Stromal cell of bone marrow (primary cell): ENCODE measurements around the gene MARCHF10.

Source experiments
- DNase-seq: peaks from one replicate; pipeline ENCODE4 v3.0.0-alpha.2; 2012; ENCODE audit warnings: low read depth

The MARCHF10 gene

DNA sequence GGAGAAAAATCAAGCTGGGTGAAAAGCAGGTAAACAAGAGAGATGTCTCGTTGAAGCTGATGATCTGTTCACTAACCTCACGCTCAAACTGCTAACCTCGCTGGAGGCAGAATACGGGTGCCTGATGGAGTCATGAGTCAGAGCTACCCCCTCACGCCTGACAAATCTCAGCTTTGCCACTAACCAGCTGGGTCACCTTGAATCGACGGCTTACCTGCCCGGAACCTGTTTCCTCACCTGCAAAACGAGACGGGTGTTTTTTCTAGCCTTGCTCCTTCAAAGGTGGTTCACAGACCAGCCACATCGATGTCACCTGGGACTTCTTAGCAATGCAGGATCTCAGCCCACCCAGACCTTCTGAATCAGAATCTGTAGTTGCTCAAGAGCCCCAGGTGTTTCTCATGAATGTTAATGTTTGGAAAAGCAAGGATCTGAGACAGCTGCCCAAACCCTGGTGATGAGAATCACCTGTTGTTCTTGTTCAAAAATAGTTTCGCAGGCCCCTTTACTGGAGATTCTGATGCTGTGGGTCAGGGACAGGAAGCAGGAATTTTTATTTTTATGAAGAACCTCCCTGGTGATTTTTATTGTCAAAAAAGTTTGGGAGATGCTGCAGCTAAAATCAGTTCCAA is 56.9 kb downstream of the MARCHF10 start:
- DNase-seq, result no peak

DNA sequence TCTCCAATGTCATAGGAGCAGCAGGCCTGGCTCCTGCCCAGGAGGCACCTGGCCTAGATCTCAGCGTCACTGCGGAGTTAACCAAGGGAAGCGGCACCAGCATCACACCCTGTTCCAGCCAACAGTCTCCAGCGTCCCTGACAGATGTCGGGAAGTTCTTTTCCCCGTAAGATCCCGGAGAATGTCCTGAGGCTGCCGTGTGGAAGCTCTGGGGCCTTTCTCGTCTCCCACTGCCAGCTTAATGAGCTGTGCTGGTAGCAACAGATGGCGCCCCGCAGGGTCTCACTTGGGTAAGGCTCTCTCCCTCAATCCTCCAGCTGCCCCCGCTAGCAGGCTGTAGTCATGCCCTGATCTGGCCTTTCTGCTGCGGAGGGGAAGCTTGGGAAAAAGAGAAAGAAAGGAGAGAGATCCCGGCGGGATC is 57.5 kb downstream of the MARCHF10 start:
- no peak for DNase-seq

DNA sequence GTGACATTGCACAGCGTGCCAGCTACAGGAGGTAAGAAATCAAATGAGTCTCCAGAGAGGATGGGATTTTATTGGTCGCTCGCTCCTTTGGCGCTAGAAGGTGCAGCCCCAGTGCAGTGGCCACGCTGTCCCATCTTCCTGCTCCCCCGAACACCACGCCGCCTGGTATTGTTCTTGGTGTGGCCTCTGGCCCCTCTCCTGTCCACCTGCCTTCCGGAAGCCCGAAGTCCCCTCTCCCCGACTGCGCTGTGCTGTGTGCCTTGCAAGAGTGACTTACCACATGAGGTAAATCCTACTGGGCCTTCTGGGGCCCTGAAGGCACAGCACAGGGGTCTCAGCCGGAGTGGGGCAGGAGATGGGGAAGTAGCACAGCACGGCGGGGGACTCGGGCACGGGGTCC is 58.2 kb downstream of the MARCHF10 start:
- DNase-seq, result no peak

DNA sequence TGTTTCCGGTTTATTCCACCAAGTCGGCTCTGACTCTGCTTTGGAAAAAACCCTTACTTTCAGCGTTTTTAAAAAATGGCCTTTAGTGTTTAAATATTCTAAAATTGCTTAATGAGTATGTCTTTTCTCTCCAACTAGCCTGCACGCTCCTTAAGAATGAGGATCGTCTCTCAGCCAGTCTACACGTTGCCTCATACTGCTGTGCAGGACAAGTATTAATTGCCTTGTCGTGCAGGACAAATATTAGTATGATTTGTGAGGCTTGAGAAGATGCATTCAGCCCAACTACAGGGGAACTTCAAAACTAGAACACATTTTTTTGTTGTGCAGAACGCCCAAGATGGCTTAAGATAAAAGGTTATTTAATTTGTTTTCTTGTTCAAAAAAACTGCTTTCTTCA is 61.2 kb downstream of the MARCHF10 start:
- no peak for DNase-seq

DNA sequence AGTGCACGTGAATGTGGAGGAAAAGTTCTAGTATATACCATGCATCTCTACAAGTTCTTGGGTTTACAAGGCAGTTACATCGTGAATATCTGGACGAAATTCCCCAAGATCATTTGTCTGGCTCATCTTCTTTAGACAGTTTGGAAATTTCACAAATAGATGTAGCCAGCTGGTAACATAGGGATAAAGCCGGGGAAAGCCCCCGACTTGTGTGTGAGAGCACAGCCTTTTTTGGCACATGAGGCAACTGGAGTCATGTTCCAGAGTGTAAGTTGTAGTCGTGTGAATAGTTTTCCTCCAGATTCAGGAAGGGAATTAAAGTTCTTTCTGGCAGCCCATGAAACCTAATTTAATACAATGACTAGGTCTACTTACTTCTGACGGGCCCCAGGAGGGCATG is 62.3 kb downstream of the MARCHF10 start:
- no peak for DNase-seq

DNA sequence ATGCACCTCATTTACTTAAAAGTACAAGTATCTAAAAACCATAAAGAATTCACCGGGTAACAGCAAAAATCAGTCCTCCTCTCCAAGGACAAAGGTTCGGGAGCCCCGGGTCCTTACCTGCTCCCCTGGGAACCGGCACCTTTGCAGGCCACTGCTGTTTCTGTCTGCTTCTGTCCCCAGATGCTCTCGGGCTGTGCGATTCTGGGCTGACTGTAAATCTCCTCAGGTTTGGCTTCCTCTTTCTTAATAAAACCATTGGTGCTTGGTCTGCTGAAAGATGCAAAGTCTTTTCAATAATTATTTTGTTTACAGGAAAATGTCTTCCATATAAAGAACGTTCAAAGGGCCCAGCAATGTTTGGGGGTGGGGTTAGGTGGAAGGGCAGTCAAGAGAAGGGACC is 63.9 kb downstream of the MARCHF10 start:
- no peak for DNase-seq

DNA sequence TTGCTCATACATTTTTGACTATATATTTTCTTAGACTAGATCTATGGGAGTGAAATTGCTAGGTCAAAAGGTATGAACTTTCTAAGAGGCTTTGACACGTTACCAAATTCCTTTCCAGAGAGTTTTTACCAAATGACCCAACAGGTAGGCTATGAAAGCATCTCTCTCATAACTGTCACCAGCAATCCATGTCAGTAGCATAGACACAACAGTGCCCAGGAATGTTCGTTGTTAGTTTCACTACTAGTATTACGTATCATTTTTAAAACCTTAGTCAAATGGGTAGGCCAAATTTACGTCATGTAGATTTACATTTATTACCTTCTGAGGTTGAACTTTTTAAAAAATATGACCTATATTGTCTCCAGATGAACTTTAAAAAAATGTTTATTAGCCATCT is 66.8 kb downstream of the MARCHF10 start:
- DNase-seq, result no peak

DNA sequence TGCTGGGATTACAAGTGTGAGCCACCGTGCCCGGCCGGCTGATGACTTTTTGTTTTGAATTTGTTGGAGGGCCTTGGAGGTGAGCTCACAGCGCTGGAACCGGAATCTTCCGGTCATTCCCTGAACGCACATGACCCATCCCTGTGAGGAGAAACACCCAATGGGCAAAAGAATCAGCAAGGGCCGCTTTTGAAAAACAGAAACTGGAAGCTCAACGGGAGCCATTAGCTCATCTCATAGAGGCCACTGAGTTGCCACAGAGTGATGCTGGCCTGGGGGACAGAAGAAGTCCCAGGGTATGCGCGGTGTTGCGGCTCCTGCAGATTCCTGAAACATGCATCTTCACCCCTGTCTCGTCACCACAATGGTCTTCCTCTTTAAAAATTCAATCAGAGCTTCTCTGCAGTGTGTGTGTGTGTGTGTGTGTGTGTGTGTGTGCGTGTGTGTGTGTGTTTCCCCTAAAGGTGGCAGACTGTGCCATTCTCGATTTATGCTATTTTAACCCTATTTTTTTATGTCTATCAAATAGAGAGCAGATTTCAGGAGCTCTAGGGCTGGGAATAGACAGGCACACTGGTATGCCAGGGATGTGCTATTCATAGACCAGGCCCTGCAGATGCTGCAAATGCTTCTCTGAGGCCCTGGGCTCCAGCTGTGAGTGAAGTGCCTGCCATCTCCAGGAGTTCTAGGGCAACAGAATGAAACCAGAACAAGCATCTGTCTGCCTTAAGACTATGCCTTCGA is 68.3 kb downstream of the MARCHF10 start:
- DNase-seq, result no peak

DNA sequence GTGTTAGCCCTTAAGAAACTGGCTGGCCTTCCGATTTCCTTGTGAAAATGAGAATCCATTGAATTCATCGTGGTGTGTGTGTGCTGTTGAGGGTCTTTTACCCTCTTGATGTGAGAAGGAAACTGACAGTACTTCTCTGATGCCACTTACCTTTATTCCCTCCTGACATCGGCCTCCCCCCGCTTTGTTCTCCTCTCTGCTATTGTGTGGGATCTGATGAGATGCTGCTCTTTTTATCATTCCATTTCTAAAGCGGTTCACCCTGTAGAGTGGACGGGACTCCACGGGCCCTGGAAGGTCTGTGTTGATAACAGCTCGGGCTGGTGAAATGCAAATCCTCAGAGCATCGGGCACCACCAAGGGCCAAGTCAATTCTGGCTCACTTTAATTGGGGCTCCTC is 69.8 kb downstream of the MARCHF10 start:
- no peak for DNase-seq

DNA sequence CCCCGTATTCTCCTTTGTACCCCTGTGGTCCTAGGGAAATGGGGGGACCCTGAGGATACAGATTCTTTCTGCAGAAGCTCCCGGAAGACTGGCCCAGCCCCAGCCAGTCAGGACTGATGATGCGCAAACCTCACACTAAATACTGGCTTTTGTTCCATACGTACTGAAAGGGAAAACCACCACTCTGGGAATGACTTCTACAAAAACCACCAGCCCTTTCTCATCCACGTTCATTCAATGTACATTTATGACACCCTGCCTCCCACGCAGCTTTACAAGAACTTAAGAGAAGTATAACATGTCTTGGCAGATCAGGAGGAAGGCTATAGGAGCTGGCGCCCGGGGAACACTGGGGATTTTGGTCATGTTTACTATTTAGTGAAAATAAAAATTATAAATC is 70.6 kb downstream of the MARCHF10 start:
- no peak for DNase-seq

DNA sequence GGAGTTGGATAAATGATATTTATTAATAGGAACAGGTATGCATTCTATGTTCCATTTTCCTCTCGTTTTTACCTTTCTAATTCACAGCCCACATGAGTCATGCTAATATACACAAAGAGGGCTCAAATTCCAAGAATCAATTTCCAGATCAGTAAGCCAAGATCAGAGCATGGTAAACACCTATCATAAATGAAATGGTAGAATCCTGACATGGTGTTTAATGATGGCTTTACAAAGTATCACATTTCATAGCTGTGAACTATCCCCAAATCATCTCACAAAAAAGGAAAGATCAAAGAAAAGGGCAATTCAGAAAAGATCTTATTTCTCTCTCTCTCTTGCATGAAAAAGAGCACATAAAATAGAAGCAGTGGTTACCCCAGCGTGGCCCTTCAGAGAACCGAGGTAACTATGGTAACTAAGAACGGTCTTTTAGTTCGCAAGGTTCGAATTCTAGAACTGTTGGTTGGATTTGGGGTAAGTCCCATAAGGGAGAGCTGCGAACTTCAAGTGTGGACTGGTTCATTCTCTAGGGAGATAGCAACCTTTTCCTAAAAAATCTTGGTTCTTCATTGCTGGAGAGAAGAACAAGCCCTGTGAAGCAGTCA is 73.0 kb downstream of the MARCHF10 start:
- no peak for DNase-seq

DNA sequence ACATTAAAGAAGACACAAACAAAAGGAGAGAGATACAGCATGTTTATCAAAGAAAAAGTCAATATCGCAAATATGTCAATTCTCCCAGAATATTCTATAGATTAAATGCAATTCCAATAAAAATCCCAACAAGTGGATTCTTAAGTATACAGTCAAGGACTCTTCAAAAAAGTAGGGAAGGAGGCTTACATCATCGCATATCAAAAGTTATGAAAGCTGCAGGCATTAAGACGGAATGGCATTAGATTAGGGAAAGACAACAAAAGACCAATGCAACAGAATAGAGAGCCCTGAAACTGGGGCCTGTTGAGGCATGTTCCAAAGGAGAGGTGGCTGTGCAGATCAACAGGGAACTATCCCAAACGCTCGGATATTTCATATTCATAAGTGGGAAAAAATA is 76.0 kb downstream of the MARCHF10 start:
- DNase-seq, result no peak

DNA sequence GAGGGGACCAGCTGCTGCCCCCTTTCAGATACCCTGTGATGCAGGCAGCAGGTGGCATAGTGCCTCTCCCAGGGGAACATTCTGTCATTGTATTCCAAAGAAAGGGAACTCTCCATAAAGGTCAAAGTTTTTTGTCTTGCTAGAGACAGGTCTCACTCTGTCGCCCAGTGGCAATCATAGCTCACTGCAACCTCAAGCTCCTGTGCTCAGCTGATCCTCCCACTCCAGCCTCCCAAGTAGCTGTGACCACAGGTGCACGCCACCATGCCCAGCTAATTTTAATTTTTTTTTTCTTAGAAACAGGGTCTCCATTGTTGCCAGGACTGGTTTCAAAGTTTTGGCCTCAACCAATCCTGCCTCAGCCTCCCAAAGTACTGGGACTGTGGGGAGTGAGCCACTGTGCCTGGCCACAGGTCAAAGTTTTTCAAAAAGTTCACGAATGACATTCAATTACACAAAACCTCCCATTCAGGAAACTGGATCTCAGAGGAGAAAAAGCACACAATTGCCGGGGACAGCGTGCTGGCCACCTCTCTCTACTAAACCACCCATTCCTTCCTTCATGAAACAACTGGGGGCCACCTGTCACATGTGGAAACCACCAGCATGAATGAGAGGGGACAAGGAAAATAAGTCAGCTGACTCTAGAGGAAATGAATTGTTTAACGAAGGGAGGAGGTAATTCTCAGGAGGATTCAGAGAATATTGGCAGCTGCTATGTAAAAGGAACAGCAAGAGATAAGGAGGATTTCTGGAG is 80.0 kb downstream of the MARCHF10 start:
- DNase-seq, result no peak

DNA sequence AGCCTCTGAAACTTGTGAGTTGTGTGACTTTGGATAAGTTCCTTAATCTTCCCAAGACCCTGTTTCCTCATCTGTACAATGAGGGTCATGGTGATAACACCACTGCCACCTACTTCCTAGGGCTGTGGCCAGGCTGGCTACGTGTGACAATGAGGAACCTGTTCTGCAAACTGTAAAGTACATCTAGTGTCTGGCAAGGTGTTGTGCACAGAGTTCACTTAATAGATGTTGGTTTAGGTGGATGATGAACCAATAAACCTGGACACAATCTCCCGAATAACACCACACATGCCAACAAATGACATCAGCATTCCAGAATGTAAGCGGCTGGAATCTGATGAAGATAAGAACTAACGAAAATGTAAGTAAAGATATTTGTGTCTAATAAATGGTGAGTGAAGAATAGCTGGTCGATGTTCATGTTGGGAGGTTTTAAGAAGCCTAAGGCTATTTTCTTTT is 82.3 kb downstream of the MARCHF10 start:
- no peak for DNase-seq

DNA sequence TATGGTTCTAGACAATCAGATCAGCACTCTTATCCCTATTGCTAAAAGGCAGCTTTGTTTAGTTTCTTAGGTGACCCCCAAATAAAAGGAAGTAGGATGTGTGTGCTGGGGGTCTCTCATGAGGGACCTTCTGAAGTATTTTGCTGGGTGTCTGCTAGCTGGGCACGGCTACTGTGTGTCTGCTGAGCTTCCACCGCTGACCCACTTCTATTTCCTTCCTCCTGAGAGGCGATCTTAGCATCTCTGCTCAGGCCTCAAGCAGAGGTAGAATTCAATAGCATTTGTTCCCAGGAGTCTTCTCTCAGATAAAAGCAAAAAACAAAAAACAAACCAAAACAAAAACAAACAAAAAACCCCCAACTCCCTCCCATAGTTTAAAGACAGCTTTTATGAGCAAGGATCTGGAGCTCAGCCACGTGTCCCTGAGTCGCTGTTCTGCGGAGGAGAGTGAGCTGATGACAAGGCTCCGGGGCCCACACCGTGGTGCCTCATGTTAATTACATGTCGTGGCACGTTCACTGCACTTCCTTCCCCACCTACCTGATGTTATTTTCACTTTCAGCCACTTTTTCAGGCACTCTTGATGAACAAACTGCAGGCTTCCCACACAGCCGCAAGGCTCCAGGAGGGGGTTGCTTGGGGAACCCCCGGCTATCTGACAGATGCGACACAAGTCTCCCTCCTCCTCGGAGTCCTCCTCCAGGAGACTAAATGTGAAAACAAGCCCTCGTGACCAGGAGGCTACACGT is 83.5 kb downstream of the MARCHF10 start:
- DNase-seq, result no peak

DNA sequence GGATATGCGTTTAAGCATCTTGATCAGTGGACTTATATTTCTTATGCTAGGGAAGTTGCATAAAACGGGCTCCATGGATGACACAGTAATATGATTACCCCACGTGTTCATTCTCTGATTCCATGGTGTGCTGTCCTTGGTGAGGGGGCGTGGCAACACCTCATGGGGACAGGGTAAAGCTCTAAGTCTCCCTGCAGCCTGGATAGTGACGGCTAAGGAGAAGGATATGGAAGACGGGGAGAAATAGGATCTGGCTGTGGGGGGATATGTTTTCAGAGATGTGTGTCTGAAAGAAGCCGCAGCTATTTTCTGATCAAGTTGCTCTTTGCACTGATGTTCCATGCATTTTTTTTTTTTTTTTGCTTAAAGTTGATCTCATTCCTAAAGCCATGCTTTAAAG is 84.3 kb downstream of the MARCHF10 start:
- no peak for DNase-seq

DNA sequence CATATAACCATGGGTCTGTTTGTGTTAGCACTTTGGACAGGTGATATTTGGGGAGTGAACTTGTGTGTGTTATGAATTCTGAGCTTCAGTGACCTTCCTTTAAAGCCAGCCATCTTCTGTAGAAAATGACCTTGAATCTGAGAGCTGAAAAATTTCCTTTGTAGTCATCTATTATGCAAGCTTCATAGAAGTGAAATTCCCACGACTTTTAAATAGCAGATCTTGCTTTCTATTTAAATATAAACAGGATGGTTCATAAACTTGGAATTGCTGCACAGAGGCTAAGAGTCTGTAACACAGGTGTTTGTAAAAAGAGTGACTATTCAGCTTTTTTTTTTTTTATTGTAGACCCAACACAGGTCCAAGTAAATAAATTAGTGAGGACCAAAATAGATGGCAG is 85.5 kb downstream of the MARCHF10 start:
- no peak for DNase-seq

DNA sequence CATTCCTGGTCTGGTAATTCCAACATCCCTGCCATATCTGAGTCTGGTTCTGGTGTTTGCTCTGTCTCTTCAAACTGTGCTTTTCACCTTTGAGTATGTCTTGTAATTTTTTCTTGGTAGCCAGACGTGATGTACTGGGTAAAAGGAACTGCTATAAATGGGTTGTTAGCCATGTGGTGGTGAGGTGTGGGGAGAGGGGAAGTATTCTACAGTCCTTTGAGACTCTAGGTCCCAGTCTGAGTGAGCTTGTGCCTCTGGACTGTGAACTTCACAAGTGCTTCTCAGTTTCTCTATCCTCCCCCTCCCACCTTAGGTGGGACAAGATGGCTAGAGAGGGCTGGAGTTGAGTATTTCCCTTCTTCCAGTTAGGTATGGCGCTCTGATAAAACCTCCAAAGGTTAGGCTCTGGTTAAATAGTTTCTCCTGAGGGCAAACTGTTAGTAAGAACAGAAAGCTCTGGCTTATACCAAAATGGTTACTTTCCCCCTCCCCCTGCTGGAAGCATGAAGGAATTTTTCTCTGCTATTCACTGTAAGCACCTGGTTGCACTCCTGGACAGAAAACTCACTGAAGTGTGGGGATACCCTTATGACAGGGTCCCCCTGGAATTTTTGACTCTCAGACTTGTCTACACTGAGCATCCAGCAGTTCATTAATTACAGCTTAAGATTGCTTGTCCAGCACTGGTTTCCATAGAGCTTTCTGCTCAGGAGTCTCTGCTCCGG is 87.8 kb downstream of the MARCHF10 start:
- DNase-seq, result no peak

DNA sequence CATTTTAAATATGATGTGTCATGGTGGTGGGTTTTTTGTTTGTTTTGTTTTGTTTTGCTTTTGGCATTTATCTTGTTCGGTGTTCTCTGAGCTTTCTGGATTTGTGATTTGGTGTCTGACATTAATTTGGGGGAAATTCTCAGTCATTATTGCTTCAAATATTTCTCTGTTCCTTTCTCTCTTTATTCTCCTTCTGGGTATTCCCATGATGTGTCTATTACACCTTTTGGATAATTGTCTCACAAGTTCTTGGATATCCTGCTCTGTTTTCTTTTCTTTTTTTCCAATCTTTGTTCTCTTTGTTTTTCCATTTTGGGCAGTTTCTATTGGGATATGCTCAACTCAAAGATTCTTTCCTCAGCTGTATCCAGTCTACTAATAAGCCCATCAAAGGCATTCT is 88.5 kb downstream of the MARCHF10 start:
- DNase-seq, result no peak

DNA sequence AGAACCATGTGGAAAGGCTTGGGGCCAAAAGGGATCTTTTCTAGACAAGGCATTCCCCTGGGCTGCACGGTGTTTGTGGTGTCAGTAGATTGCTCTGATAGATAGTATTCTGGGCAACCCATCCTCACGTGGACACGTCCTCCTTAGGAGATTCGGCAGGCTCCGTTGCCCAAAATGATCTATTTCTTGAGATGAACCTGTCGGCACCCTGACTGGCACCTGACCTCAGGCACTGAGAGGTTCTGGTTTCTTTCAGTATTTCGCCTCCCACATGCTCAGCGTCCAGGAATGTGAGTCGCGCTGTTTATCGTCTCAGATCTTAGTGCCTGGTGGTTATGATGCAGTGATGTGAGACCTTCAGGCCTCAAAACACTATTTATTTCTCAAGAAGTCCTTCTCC is 89.7 kb downstream of the MARCHF10 start:
- no peak for DNase-seq

DNA sequence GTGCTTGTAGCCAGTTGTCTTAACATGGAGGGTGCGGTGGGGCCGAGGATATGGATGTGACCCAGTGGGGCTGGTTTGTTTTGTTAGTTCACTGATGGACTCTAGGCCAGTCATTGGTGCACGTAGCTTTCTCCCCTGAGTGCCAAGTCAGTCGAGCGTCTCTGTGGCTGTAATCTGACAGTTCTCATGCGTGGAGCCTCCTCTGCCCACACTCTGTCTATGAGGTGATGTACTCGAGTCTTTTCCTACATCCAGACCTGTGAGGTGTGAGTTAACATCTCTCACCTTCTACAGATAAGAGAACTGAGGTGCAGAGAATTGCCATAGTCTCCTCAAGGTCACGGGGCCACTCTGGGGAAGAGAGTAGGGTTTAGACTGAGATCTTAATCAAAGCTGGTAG is 90.2 kb downstream of the MARCHF10 start:
- no peak for DNase-seq

DNA sequence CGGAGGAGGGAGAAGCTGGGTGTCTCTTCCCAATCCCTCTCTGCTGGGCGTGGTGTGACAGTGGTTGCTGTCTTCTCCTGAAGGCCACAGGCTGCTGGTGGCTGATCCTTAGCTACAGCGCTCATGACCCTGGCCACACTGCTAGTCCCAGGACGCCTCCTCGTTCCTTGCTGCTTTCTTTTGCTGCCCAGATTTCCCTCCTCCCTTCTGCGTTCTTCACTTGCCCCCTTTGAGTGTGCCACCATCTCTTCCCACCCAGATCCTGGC is 90.6 kb downstream of the MARCHF10 start:
- no peak for DNase-seq
